H1 (cell line): ENCODE measurements around the gene ELP5. TPM values are rescaled to one million over a fixed set of nuclear protein-coding genes. Genes with fewer than 3 reads are reported as not detected.

Experiments used
- ASH2L ChIP-seq: fragments of 200-600, 300-600 bp; sonication (generic); IDR thresholded peaks from one replicate; pipeline ENCODE4 v1.7.1; 2017; ENCODE audit warnings: low read length
- FOSL1 ChIP-seq: IDR thresholded peaks from 2 replicates; pipeline ENCODE4 v1.6.1; 2011; ENCODE audit warnings: mild to moderate bottlenecking, low read depth, low read length, moderate library complexity; ENCODE audit not compliant: insufficient read depth
- polyA plus RNA-seq, 7 experiments: library from polyadenylated mRNA; depleted of rRNA in 3 of 7; stranded (reverse) in 5 of 7; unstranded in 2 of 7; fragments of >200 nt in 5 of 7; fragments of 200-250 nt in 2 of 7; gene quantifications; 1 replicate in 5 of 7; 2 replicates in 1 of 7; 4 replicates in 1 of 7; pipeline versions ENCODE4 v1.2.1 to v1.2.3, GENCODE V29; 2011 to 2013; ENCODE audit warnings: missing spikeins in 2 of 7, mixed read lengths in 2 of 7
- total RNA-seq: library from RNA; stranded (reverse); fragmentation: NEBNext Ultra II Directional; extraction: Animal tissue kit (Norgen Biotek cat#: 25700); gene quantifications from 2 replicates; pipeline ENCODE4 v1.2.1, GENCODE V29; 2021
- TF ChIP-seq, protein P1 (sequence below): fragments of 300-600 bp; sonication (generic); IDR thresholded peaks from 2 replicates; pipeline ENCODE4 v1.7.1; 2012; ENCODE audit warnings: low read length, moderate library complexity, mild to moderate bottlenecking, inconsistent platforms; ENCODE audit not compliant: insufficient replicate concordance

Gene ELP5
- total and polyA plus RNA-seq, 2 of the 8 experiments (the other 6 are each of a cell fraction or from before 2014, with no cell fraction given), result 75.4 to 107 TPM

DNA sequence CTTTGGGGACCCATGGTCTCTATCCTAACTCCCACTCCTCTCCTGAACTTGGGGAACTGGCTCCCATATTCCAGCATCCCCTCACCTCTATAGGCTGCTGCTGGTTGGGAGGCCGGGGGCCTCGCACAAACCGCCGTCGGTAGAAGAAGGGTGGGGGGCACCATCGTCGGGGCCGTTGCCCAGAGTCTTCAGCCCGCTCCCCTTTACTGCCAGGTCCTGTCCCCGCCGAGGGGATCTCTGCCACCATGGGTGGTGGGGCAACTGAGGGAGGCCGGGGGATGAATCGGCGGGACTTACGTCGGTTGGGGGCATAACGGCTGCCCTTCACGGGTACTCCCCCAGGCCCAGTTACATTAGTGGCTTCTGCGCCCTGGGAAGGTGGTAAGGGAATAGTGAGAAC, 38.2 kb downstream of the ELP5 start (continued):
- TF ChIP-seq, protein P1, sequence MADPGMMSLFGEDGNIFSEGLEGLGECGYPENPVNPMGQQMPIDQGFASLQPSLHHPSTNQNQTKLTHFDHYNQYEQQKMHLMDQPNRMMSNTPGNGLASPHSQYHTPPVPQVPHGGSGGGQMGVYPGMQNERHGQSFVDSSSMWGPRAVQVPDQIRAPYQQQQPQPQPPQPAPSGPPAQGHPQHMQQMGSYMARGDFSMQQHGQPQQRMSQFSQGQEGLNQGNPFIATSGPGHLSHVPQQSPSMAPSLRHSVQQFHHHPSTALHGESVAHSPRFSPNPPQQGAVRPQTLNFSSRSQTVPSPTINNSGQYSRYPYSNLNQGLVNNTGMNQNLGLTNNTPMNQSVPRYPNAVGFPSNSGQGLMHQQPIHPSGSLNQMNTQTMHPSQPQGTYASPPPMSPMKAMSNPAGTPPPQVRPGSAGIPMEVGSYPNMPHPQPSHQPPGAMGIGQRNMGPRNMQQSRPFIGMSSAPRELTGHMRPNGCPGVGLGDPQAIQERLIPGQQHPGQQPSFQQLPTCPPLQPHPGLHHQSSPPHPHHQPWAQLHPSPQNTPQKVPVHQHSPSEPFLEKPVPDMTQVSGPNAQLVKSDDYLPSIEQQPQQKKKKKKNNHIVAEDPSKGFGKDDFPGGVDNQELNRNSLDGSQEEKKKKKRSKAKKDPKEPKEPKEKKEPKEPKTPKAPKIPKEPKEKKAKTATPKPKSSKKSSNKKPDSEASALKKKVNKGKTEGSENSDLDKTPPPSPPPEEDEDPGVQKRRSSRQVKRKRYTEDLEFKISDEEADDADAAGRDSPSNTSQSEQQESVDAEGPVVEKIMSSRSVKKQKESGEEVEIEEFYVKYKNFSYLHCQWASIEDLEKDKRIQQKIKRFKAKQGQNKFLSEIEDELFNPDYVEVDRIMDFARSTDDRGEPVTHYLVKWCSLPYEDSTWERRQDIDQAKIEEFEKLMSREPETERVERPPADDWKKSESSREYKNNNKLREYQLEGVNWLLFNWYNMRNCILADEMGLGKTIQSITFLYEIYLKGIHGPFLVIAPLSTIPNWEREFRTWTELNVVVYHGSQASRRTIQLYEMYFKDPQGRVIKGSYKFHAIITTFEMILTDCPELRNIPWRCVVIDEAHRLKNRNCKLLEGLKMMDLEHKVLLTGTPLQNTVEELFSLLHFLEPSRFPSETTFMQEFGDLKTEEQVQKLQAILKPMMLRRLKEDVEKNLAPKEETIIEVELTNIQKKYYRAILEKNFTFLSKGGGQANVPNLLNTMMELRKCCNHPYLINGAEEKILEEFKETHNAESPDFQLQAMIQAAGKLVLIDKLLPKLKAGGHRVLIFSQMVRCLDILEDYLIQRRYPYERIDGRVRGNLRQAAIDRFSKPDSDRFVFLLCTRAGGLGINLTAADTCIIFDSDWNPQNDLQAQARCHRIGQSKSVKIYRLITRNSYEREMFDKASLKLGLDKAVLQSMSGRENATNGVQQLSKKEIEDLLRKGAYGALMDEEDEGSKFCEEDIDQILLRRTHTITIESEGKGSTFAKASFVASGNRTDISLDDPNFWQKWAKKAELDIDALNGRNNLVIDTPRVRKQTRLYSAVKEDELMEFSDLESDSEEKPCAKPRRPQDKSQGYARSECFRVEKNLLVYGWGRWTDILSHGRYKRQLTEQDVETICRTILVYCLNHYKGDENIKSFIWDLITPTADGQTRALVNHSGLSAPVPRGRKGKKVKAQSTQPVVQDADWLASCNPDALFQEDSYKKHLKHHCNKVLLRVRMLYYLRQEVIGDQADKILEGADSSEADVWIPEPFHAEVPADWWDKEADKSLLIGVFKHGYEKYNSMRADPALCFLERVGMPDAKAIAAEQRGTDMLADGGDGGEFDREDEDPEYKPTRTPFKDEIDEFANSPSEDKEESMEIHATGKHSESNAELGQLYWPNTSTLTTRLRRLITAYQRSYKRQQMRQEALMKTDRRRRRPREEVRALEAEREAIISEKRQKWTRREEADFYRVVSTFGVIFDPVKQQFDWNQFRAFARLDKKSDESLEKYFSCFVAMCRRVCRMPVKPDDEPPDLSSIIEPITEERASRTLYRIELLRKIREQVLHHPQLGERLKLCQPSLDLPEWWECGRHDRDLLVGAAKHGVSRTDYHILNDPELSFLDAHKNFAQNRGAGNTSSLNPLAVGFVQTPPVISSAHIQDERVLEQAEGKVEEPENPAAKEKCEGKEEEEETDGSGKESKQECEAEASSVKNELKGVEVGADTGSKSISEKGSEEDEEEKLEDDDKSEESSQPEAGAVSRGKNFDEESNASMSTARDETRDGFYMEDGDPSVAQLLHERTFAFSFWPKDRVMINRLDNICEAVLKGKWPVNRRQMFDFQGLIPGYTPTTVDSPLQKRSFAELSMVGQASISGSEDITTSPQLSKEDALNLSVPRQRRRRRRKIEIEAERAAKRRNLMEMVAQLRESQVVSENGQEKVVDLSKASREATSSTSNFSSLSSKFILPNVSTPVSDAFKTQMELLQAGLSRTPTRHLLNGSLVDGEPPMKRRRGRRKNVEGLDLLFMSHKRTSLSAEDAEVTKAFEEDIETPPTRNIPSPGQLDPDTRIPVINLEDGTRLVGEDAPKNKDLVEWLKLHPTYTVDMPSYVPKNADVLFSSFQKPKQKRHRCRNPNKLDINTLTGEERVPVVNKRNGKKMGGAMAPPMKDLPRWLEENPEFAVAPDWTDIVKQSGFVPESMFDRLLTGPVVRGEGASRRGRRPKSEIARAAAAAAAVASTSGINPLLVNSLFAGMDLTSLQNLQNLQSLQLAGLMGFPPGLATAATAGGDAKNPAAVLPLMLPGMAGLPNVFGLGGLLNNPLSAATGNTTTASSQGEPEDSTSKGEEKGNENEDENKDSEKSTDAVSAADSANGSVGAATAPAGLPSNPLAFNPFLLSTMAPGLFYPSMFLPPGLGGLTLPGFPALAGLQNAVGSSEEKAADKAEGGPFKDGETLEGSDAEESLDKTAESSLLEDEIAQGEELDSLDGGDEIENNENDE, result no peak
- TF ChIP-seq ASH2L (no peak), FOSL1 (no peak)
